Adipocyte (in vitro differentiated cells): ENCODE results near the gene PDE4D.

Experiments used
- DNase-seq: peaks from one replicate; pipeline ENCODE4 v3.0.0-alpha.2; 2015; ENCODE audit warnings: low read depth
- H3K27me3 ChIP-seq: replicated peaks from 2 replicates; pipeline ENCODE4 v1.7.0; 2013; ENCODE audit warnings: mild to moderate bottlenecking, low read length, moderate library complexity; ENCODE audit not compliant: control insufficient read depth, insufficient read depth
- H3K36me3 ChIP-seq: 2 replicates; pipeline ENCODE4 v1.7.0; 2013; ENCODE audit warnings: low read length, mild to moderate bottlenecking, moderate library complexity; ENCODE audit not compliant: control insufficient read depth, insufficient read depth, severe bottlenecking
- H3K4me1 ChIP-seq: 2 replicates; pipeline ENCODE4 v1.7.0; 2013; ENCODE audit warnings: mild to moderate bottlenecking, low read length, moderate library complexity; ENCODE audit not compliant: control insufficient read depth, insufficient read depth
- H3K4me3 ChIP-seq: 2 replicates; pipeline ENCODE4 v1.7.0; 2013; ENCODE audit warnings: mild to moderate bottlenecking, low read length, moderate library complexity
- H3K9ac ChIP-seq: 2 replicates; pipeline ENCODE4 v1.7.0; 2013; ENCODE audit warnings: mild to moderate bottlenecking, low read length, moderate library complexity
- H3K9me3 ChIP-seq: 2 replicates; pipeline ENCODE4 v1.7.0; 2013; ENCODE audit warnings: mild to moderate bottlenecking, low read length, moderate library complexity; ENCODE audit not compliant: control insufficient read depth

The PDE4D gene

GRCh38 chr5:58921159-58921558 lies 972.4 kb downstream of the PDE4D start:
- Histone ChIP-seq H3K36me3 (no peaks in the 10 kb centered on the region), H3K27me3 (no peaks in the 10 kb centered on the region), H3K9me3 (no peaks in the 10 kb centered on the region), H3K4me3 (no peak overlapping the region), H3K9ac (no peak overlapping the region), H3K4me1 (peaks cover 51% of the 10 kb centered on the region)
- DNase-seq: no peak

- no peak for DNase-seq
- no peaks in the 10 kb centered on the region for H3K27me3 ChIP-seq
- no peaks in the 10 kb centered on the region for H3K36me3 ChIP-seq
- no peak overlapping the region for H3K9ac ChIP-seq
- H3K9me3 ChIP-seq: no peaks in the 10 kb centered on the region
- H3K4me1 ChIP-seq: peaks cover 40% of the 10 kb centered on the region
- H3K4me3 ChIP-seq: no peak overlapping the region
Observed at GRCh38 chr5:58919833-58920232, 973.7 kb downstream of the PDE4D start.
